Ecto neural progenitor cell (in vitro differentiated cells): ENCODE results near the gene RCN2.

Experiments used
- DNase-seq: peaks from one replicate; pipeline ENCODE4 v3.0.0-alpha.2; 2018; ENCODE audit warnings: low spot score

The RCN2 gene

DNA sequence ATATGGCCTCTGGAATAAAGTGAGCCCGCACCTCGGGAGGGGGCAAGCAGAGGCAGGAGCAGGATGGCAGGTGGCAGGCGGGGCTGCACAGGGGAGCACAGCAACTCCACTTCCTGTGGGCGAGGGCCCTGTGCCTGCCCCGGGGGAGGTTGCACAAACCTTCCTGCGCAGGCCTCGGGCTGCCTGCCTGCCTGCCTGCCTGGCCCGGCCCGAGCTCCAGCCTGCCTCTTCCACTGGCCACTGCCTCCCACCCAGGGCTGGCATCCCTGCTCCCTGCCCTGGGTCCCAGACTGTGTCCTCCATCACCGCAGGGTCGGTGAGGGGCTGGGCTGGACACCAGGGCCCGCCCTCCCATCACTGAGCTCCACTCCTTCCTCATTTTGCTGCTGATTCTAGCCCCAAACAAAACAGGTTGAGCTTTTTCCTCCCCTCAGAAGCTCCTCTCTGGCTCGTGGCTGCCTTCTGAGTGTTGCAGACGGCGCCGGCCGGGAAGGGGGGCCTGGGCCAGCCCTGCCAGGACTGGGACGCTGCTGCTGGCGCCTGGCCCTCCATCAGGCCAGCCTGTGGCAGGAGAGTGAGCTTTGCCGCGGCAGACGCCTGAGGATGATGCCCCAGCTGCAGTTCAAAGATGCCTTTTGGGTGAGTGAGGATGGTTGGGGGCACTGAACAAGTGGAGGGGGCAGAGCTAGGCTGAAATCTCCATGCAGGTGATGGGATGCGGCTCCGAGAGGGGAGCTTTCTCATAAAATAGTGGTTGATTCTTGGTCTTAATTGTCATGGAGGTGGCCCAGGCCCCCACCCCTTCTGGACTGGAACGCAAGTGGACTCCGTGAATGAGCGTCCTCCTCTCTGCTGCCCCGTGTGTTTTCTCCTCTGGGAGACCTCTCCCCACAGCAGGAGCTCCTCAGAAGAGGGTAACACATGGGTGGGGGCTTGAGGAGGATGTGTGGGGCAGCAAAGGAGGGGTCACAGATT, 63.7 kb downstream of the RCN2 start, which contains the start of gene PSTPIP1:
Gene PSTPIP1, plus strand, starts transcription at position 156 of the 975 bp plus-strand sequence. Its CDS starts 448 bp downstream, at position 604.
- no peak for DNase-seq

DNA sequence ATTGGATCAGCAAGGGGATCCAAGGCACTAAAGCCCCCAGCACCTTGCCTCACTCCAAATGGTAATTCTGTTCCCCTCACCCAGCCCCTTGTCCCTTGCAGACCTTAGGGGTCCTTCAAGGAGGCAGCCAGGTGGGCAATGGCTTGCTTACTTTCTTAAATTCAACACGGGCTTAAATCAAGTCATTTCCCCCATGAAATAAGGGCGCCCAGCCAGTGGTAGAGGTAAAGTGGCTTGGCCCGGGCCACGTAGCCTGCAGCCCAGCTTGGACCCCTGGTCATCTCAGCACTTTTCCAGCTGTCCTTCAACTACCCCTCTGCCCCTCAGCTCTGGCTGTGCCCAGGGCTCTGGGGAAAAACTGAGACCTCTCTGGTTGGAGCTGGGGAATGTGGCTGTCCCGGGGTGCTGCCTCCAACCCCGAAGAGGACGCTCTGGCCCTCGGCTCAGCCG, 64.6 kb downstream of the RCN2 start:
- DNase-seq = no peak

DNA sequence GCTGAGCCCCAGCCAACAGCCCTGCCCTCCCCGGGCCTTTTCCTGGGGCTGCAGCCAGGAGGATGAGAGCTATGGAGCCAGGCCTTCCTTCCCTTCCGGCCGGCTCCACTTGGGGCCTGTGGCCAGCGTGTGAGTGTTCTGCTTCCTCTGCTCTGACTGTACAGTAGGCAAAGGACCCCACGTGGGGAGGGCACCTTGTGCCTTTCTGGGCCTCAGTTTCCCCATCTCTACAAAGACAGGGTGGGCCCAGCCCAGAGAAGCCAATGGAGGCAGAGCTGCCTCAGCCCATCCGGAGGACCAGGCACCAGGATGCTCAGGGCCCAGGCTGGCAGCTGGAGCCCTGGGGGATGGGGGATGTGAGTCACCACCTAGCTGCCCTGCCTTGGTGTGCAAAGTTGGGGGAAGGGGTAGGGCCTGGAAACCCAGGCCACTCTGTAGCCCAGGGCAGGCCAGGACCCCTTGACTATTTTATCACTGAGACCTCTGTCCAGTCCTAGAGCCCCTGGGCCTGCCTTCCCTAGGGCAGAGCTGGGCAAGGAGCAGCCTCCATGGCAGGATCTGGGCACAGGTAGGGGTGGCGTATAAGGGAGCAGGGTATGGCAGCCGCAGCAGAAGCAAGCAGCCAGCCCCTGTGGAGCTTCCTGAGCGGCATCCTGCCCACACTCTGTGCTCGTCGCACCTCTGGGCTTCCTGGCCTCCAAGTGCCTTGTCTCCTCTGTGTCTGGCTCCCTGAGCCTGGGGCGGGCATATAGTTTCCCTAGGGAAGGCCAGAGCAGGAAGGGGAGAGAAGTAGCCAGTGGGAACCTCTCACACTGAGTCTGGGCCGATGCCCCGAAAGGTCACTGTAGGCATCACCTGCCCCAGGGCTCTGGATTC, 65.2 kb downstream of the RCN2 start:
- DNase-seq = no peak

DNA sequence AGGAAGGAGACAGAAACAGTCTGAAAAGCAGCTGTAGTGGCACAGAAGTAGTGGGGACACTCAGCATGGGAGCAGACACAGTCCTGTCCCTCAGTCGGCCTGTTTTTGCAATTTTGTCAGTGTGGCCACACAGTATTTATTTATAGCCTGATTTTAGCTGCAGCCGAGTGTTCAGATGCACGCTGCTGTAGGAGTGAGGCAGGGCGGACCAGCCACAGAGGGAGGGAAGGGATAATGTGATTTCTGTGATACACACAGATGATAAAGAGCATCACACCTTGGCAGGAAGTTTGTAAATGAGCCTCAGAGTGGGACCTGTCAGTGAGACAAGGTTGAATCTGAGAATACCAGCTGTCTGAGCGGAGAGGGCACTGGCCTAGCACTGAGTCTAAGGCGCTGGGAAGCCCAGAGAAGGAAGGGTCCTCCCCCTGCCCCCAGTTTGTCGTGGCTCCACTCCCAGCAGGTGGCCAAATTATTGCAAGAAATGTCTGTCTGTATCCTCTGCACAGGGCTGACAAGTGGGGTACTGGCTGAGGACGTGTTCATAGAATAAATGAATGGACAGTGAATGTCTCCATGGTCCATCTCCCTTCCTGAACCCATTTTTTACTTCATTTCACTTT, 67.2 kb downstream of the RCN2 start:
- no peak for DNase-seq

DNA sequence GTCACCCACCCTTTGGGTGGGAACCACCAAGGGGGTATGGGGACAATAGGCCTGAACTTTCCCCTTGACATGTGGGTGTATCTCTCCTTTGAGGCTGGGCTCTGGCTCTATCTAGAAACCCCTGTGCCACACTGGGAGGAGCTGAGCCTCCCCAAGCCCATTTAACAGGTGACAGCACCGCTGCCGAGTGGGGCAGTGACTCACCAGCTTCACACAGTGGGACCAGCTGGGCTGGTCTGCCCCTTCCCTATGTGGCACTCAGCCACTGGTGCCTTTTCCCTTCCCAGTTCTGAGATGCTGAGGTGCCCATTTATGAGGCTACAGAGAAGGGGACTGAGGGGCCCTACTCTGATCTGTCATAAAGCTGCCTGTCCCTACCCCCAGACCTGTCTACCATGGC, 68.4 kb downstream of the RCN2 start:
- no peak for DNase-seq

DNA sequence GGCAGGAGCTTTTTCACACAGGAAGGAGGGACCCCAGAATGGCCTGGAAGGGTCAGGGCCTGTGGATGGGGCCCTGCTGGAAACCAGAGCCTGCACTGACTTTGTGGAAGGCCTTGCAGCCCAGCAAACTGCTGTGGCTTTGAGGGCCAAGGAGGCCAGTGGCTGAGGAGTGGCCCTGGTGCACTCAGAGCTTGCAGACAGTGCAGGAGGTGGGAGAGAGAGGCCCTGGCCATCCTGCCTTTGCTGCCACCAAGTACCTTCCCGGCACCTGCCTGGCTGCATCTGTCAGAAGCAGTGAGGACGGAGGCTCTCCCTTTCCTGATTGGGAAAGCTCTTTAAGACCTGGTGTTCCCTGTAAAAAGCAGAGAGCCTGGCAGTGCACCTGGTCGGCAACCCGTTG, 69.8 kb downstream of the RCN2 start:
- no peak for DNase-seq

DNA sequence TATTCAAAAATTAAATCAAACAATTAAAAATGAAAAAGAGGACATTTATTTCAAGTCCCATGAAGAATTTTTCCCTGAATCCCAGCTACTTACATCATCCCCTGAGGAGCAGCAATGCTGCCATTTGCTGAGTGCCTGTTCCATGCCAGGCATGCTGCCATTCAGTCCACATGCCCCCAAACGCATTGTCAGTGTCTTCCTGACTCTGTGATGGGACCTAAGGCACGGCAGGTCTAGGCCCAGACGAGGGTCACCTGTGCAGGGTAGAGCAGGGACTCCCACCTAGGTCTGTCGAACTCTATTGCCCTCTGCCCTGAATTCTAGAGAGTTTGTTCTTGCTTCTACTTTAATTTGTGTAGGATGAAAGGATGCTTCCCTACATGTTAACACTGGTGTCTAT, 70.4 kb downstream of the RCN2 start:
- DNase-seq = no peak

DNA sequence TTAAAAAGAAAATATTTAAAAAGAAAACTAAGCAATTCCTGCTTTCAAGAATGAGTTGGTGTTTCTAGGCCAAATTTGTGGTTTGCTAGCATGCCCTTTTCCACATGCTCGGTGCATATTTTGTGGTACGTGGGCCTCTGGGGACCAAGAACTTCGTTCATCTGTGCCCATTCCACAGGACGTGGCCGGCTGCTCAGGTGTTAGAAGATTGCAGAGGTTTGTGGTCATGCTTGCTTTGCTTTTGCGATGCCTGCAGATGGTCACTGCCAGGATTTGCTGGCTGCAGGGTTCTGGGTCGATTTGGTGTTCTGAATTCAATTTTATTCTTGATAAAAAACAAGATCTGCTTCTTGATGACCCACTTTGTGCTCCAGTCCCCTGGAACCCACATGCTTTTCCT, 70.9 kb downstream of the RCN2 start:
- DNase-seq = no peak

DNA sequence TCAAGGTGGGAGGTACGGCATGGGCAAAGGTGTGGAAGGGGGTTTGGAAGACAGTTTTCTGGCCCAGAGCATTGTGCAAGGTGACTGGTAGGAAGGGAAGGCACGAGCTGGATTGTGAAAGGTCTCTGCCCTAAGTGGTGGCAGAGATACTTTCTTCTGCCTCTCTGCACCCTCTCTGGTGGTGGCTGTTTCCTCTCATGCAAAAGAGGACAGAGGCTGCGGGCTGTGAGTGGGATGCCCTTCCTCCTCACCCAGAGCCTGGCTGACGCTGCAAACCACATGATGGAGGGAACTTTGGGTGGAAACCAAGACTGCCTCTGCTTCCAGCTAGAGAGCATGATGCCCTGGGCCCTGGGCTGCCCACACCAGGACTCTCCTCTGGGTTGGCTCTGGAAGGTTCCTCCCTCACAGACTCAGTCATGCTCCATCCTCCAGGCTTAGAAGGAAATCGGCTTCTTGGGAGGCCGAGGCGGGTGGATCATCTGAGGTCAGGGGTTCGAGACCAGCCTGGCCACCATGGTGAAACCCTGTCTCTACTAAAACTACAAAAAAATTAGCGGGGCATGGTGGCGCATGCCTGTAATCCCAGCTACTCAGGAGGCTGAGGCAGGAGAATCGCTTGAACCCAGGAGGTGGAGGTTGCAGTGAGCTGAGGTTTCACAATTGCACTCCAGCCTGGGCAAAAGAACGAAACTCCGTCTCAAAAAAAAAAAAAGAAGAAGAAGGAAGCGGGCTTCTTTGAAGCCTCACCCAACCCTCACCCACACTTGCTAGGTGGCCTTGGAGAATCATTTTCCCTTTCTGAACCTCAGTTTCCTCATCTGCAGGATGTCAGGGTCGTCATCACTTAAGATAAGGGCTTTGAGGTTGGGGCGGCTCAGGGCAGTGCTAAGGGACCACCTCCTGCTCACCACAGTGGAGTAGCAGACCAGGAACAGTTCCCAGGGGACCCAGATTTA, 71.7 kb downstream of the RCN2 start:
- DNase-seq = no peak
